ENCODE measurements around the gene SNX2. TPM values are rescaled to one million over a fixed set of nuclear protein-coding genes. Genes with fewer than 3 reads are reported as not detected.
"Not testable (repeated sequence)": the region's sequence is repeated elsewhere in the genome, so short reads cannot be mapped to it uniquely, and the experiment has no call there.

Gene SNX2
- polyA plus RNA-seq, 5 donors: 89.0 to 125 (median 111) TPM

- DNase-seq: not testable (repeated sequence)
Measured at GRCh38 chr5:122761896-122762295, 13.0 kb upstream of the SNX2 start.

GRCh38 chr5:122766130-122766529 is 8.8 kb upstream of the SNX2 start:
- DNase-seq: no peak

- DNase-seq: no peak
Measured at GRCh38 chr5:122770477-122770876, 4.4 kb upstream of the SNX2 start.

GRCh38 chr5:122772446-122772845 is 2.4 kb upstream of the SNX2 start:
- DNase-seq: no peak

GRCh38 chr5:122773619-122774018 is 1.3 kb upstream of the SNX2 start:
- DNase-seq: no peak

GRCh38 chr5:122774519-122774860 is 390 bp upstream of the SNX2 start:
- no peak for DNase-seq

GRCh38 chr5:122775550-122776542 is 966 bp downstream of the SNX2 start:
- peak in 1 of 2 donors; percentile 43 for DNase-seq

GRCh38 chr5:122778157-122778556 is 3.3 kb downstream of the SNX2 start:
- DNase-seq: no peak

- DNase-seq: no peak
Measured at GRCh38 chr5:122779451-122779850, 4.6 kb downstream of the SNX2 start.

GRCh38 chr5:122780296-122780695 is 5.4 kb downstream of the SNX2 start:
- DNase-seq: no peak

GRCh38 chr5:122781465-122781864 is 6.6 kb downstream of the SNX2 start:
- DNase-seq: no peak

- no peak for DNase-seq
Measured at GRCh38 chr5:122785294-122785693, 10.4 kb downstream of the SNX2 start.

GRCh38 chr5:122788371-122788770 is 13.5 kb downstream of the SNX2 start:
- DNase-seq: no peak

- DNase-seq: no peak
Measured at GRCh38 chr5:122788996-122789395, 14.1 kb downstream of the SNX2 start.

- DNase-seq: no peak
Measured at GRCh38 chr5:122789461-122790171, 14.7 kb downstream of the SNX2 start.

GRCh38 chr5:122790354-122791103 is 15.6 kb downstream of the SNX2 start:
- no peak for DNase-seq

GRCh38 chr5:122805481-122805880 is 30.6 kb downstream of the SNX2 start:
- no peak for DNase-seq

GRCh38 chr5:122810405-122810804 is 35.5 kb downstream of the SNX2 start:
- DNase-seq: no peak

- DNase-seq: no peak
Measured at GRCh38 chr5:122815218-122815767, 40.4 kb downstream of the SNX2 start.

- DNase-seq: no peak
Measured at GRCh38 chr5:122816756-122817155, 41.9 kb downstream of the SNX2 start.

GRCh38 chr5:122831984-122832383 is 57.1 kb downstream of the SNX2 start:
- no peak for DNase-seq

GRCh38 chr5:122835681-122836080 is 60.8 kb downstream of the SNX2 start:
- DNase-seq: no peak
